K562 (cell line): ENCODE results near the gene CASP9. TPM values are rescaled to one million over a fixed set of nuclear protein-coding genes. Genes with fewer than 3 reads are reported as not detected.

Source experiments
- DACH1 ChIP-seq: fragments of 450-650 bp; IDR thresholded peaks from 2 replicates; pipeline ENCODE4 v1.6.1; 2018; ENCODE audit not compliant: partially characterized antibody
- NELFE ChIP-seq: IDR thresholded peaks from 2 replicates; pipeline ENCODE4 v1.6.1; 2011; ENCODE audit warnings: mild to moderate bottlenecking; ENCODE audit not compliant: insufficient read depth, insufficient read length
- NFATC3 ChIP-seq: fragments of 450-650 bp; IDR thresholded peaks from 2 replicates; pipeline ENCODE4 v1.6.1; 2017; ENCODE audit warnings: mild to moderate bottlenecking
- POLR3G ChIP-seq: IDR thresholded peaks from 2 replicates; pipeline ENCODE4 v1.6.1; 2011; ENCODE audit not compliant: insufficient read length, insufficient replicate concordance; ENCODE audit errors: extremely low read depth
- TARDBP ChIP-seq: fragments of 450-650 bp; IDR thresholded peaks from 2 replicates; pipeline ENCODE4 v1.6.1; 2016
- XRCC5 ChIP-seq: fragments of 200-400 bp; formaldehyde crosslinking; IDR thresholded peaks from 2 replicates; pipeline ENCODE4 v1.6.1; 2017; ENCODE audit warnings: low read depth, mild to moderate bottlenecking, low read length
- ZNF24 ChIP-seq: fragments of 450-650 bp; IDR thresholded peaks from 2 replicates; pipeline ENCODE4 v1.6.1; 2016
- ZNF707 ChIP-seq: fragments of 250-450 bp; sonication (Bioruptor Pico); conservative IDR thresholded peaks from 2 replicates; pipeline ENCODE4 v1.8.0; 2022; ENCODE audit warnings: inconsistent platforms, mild to moderate bottlenecking, moderate library complexity
- polyA plus RNA-seq, 8 experiments: library from polyadenylated mRNA; depleted of rRNA in 4 of 8; stranded (reverse) in 5 of 8; unstranded in 3 of 8; fragments of >200 nt; fragmentation: Nextera tagmentation in 2 of 8; fragmentation: Illumina TruSeq in 1 of 8; extraction: Ambion mirVana in 2 of 8; extraction: Trizol in 1 of 8; gene quantifications; 2 replicates each; pipeline versions ENCODE4 v1.2.1 to v1.2.3, GENCODE V29; 2011 to 2014; ENCODE audit warnings: inconsistent platforms in 1 of 8, missing spikeins in 1 of 8
- total RNA-seq, 7 experiments: library from RNA; depleted of rRNA in 6 of 7; stranded (reverse); fragments of >200 nt in 6 of 7; fragmentation: Illumina TruSeq in 2 of 7; extraction: Trizol in 2 of 7; gene quantifications; 2 replicates each; pipeline versions ENCODE4 v1.2.1 to v1.2.3, GENCODE V29; 2011 to 2021; ENCODE audit warnings: low replicate concordance in 1 of 7
- TF ChIP-seq, protein P1 (sequence below): fragments of 450-650 bp; IDR thresholded peaks from 2 replicates; pipeline ENCODE4 v1.6.1; 2016; ENCODE audit warnings: mild to moderate bottlenecking
- TF ChIP-seq, protein P2 (sequence below): fragments of 450-650 bp; formaldehyde crosslinking; IDR thresholded peaks from 2 replicates; pipeline ENCODE4 v1.4.0; 2020; ENCODE audit warnings: mild to moderate bottlenecking
- TF ChIP-seq, protein P3 (sequence below): fragments of 250-450 bp; sonication (Bioruptor Pico); IDR thresholded peaks from 2 replicates; pipeline ENCODE4 v1.4.0; 2020; ENCODE audit warnings: mild to moderate bottlenecking
- TF ChIP-seq, protein P4 (sequence below): sonication (generic); formaldehyde crosslinking; IDR thresholded peaks from 2 replicates; pipeline ENCODE4 v1.5.0; 2020; ENCODE audit warnings: missing genetic modification reagents
- TF ChIP-seq, protein P5 (sequence below): sonication (generic); formaldehyde crosslinking; IDR thresholded peaks from 2 replicates; pipeline ENCODE4 v1.8.1; 2022; ENCODE audit warnings: missing genetic modification reagents

The CASP9 gene
- total and polyA plus RNA-seq, 9 of the 15 experiments (the other 6 are each of a cell fraction or from before 2014, with no cell fraction given), result 10.8 to 54.1 (median 30.7) TPM

DNA sequence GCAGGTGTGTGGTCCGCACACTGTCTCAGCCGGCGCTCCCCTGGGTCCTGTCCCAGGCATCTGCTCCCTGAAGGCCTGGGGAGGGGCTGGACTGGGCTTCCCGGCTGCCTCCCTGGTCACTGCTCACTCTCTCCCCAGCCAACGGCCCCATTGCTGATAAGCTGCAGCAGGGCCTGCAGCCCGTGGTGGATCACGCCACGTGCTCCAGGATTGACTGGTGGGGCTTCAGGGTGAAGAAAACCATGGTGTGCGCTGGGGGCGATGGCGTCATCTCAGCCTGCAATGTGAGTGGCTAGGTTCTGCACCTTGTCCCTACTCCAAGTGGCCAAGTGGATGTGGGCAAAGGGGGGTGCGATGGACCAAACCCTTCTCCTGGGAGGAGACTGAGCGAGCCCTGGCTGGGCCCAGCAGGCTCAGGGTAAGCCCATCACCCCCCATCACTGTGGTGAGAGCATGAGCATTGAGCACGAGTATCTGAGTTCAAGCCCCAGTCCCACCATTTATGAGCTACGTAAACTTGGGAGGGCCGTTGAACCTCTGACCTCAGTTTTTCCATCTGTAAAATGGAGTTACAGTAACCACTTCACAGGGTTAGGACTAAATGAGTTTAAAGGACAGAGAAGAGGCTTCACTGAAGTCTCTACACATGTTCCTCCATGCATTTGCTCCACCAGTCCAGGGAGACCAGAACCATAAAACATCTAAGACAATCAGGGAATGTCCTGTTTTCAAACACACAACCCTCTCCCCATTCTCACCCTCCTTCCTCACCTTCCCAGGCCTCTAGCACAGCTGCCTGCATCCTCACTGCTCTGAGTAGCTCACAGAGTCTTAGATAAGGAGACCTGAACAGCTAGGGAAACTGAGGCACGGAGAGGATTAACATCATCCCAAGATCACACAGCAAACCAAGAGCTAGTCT, 79.3 kb downstream of the CASP9 start (continued):
- TF ChIP-seq, protein P1, sequence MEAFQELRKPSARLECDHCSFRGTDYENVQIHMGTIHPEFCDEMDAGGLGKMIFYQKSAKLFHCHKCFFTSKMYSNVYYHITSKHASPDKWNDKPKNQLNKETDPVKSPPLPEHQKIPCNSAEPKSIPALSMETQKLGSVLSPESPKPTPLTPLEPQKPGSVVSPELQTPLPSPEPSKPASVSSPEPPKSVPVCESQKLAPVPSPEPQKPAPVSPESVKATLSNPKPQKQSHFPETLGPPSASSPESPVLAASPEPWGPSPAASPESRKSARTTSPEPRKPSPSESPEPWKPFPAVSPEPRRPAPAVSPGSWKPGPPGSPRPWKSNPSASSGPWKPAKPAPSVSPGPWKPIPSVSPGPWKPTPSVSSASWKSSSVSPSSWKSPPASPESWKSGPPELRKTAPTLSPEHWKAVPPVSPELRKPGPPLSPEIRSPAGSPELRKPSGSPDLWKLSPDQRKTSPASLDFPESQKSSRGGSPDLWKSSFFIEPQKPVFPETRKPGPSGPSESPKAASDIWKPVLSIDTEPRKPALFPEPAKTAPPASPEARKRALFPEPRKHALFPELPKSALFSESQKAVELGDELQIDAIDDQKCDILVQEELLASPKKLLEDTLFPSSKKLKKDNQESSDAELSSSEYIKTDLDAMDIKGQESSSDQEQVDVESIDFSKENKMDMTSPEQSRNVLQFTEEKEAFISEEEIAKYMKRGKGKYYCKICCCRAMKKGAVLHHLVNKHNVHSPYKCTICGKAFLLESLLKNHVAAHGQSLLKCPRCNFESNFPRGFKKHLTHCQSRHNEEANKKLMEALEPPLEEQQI, result no peak
- TF ChIP-seq, protein P2, sequence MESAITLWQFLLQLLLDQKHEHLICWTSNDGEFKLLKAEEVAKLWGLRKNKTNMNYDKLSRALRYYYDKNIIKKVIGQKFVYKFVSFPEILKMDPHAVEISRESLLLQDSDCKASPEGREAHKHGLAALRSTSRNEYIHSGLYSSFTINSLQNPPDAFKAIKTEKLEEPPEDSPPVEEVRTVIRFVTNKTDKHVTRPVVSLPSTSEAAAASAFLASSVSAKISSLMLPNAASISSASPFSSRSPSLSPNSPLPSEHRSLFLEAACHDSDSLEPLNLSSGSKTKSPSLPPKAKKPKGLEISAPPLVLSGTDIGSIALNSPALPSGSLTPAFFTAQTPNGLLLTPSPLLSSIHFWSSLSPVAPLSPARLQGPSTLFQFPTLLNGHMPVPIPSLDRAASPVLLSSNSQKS, result no peak
- TF ChIP-seq XRCC5 (no peak), POLR3G (no peak), DACH1 (no peak), ZNF24 (peak; percentile 86), NFATC3 (no peak), ZNF707 (CRISPR knock-in tag) (no peak), TARDBP (no peak), NELFE (no peak)
- TF ChIP-seq, protein P3, sequence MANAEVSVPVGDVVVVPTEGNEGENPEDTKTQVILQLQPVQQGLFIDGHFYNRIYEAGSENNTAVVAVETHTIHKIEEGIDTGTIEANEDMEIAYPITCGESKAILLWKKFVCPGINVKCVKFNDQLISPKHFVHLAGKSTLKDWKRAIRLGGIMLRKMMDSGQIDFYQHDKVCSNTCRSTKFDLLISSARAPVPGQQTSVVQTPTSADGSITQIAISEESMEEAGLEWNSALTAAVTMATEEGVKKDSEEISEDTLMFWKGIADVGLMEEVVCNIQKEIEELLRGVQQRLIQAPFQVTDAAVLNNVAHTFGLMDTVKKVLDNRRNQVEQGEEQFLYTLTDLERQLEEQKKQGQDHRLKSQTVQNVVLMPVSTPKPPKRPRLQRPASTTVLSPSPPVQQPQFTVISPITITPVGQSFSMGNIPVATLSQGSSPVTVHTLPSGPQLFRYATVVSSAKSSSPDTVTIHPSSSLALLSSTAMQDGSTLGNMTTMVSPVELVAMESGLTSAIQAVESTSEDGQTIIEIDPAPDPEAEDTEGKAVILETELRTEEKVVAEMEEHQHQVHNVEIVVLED (CRISPR knock-in tag), result no peak
- TF ChIP-seq, protein P4, sequence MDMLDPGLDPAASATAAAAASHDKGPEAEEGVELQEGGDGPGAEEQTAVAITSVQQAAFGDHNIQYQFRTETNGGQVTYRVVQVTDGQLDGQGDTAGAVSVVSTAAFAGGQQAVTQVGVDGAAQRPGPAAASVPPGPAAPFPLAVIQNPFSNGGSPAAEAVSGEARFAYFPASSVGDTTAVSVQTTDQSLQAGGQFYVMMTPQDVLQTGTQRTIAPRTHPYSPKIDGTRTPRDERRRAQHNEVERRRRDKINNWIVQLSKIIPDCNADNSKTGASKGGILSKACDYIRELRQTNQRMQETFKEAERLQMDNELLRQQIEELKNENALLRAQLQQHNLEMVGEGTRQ (CRISPR knock-in tag), result peak; percentile 64
- TF ChIP-seq, protein P5, sequence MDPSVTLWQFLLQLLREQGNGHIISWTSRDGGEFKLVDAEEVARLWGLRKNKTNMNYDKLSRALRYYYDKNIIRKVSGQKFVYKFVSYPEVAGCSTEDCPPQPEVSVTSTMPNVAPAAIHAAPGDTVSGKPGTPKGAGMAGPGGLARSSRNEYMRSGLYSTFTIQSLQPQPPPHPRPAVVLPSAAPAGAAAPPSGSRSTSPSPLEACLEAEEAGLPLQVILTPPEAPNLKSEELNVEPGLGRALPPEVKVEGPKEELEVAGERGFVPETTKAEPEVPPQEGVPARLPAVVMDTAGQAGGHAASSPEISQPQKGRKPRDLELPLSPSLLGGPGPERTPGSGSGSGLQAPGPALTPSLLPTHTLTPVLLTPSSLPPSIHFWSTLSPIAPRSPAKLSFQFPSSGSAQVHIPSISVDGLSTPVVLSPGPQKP, result no peak
